Stomach (tissue), 9 donors: ENCODE results near the gene FZR1. TPM values are rescaled to one million over a fixed set of nuclear protein-coding genes. Genes with fewer than 3 reads are reported as not detected.

ENCODE experiments used
- DNase-seq, 2 donors: peaks; one replicate each; pipeline versions ENCODE4 v3.0.0 to v3.0.0-alpha.2; 2013 to 2019
- H3K27ac ChIP-seq, 5 donors: fragments of 200-600 bp in 4 of 5; sonication (generic) in 4 of 5; one replicate each; pipeline ENCODE4 v1.5.1; 2013 to 2019; ENCODE audit warnings: mild to moderate bottlenecking in 1 of 5, moderate library complexity in 1 of 5
- H3K27me3 ChIP-seq, 3 donors: fragments of 200-600 bp; sonication (generic); one replicate each; pipeline ENCODE4 v1.5.1; 2017 to 2019; ENCODE audit warnings: mixed run types in 1 of 3
- H3K36me3 ChIP-seq, 4 donors: fragments of 200-600 bp; sonication (generic); 1 replicate in 3 of 4; 2 replicates in 1 of 4; pipeline ENCODE4 v1.5.1; 2016 to 2019
- H3K4me1 ChIP-seq, 4 donors: fragments of 200-600 bp; sonication (generic); one replicate each; pipeline ENCODE4 v1.5.1; 2016 to 2019
- H3K4me3 ChIP-seq, 4 donors: fragments of 200-600 bp; sonication (generic) in 3 of 4; one replicate each; pipeline ENCODE4 v1.5.1; 2016 to 2019; ENCODE audit warnings: mild to moderate bottlenecking in 1 of 4
- H3K9me3 ChIP-seq, 4 donors: fragments of 200-600 bp; sonication (generic); one replicate each; pipeline ENCODE4 v1.5.1; 2016 to 2019
- EP300 ChIP-seq: sonication (generic); formaldehyde crosslinking; IDR thresholded peaks from one replicate; pipeline ENCODE4 v1.6.1; 2017; ENCODE audit warnings: antibody characterized with exemption
- POLR2A ChIP-seq, 4 donors: fragments of 450-650 bp; IDR thresholded peaks; one replicate each; pipeline ENCODE4 v1.6.1; 2016; ENCODE audit warnings: antibody characterized with exemption in 4 of 4, control low read depth in 2 of 4, mild to moderate bottlenecking in 1 of 4, moderate library complexity in 1 of 4
- POLR2AphosphoS5 ChIP-seq, 3 donors: sonication (generic); formaldehyde crosslinking; IDR thresholded peaks; one replicate each; pipeline ENCODE4 v1.6.1; 2016; ENCODE audit warnings: antibody characterized with exemption in 3 of 3
- WGBS, 5 donors: extraction: QIAGEN DNeasy Blood & Tissue Kit in 3 of 5; methylation state at CpG; one replicate each; pipeline versions ENCODE4 v1.1.5 to v1.1.7; 2013 to 2018; 5-methylcytosine and 5-hydroxymethylcytosine counted together
- intact Hi-C: fragments of 100-400 bp; cut with DNase I; formaldehyde crosslinking; loops from one replicate; pipeline ENCODE4 v1.15.1; 2023; ENCODE audit warnings: low total_unique reads
- polyA plus RNA-seq, 3 donors: library from polyadenylated mRNA; stranded (reverse); fragments of 200-250 nt; gene quantifications; one replicate each; pipeline ENCODE4 v1.2.3, GENCODE V29; 2013
- total RNA-seq, 5 donors: library from RNA; depleted of rRNA; stranded (reverse); fragments of >200 nt; gene quantifications; one replicate each; pipeline versions ENCODE4 v1.1.0 to v1.2.3, GENCODE V29; 2014 to 2016
- TF ChIP-seq, protein P1 (sequence below), 7 experiments: fragments of 450-650 bp in 4 of 7; fragments of 200-600 bp in 3 of 7; sonication (generic) in 3 of 7; IDR thresholded peaks; one replicate each; pipeline ENCODE4 v1.5.1; 2016 to 2019; ENCODE audit warnings: antibody characterized with exemption in 7 of 7, control low read depth in 2 of 7, mild to moderate bottlenecking in 1 of 7
- donor health status: healthy with polysubstance abuse.
- donor health status: Bipolar disorder and iron deficiency.
- donor health status: healthy.

Gene FZR1
- total and polyA plus RNA-seq, 8 donors, result 9.4 to 113 (median 21.3) TPM

GRCh38 chr19:3534375-3535234, 28.5 kb downstream of the FZR1 start:
- WGBS, 5 donors, result 84 to 94% (median 91%) methylated on average over 22 to 38 of the region's 38 CpGs
- TF ChIP-seq POLR2A (IDR thresholded peaks at IDR 0.05) (no peak), EP300 (no peak)
- TF ChIP-seq, protein P1, sequence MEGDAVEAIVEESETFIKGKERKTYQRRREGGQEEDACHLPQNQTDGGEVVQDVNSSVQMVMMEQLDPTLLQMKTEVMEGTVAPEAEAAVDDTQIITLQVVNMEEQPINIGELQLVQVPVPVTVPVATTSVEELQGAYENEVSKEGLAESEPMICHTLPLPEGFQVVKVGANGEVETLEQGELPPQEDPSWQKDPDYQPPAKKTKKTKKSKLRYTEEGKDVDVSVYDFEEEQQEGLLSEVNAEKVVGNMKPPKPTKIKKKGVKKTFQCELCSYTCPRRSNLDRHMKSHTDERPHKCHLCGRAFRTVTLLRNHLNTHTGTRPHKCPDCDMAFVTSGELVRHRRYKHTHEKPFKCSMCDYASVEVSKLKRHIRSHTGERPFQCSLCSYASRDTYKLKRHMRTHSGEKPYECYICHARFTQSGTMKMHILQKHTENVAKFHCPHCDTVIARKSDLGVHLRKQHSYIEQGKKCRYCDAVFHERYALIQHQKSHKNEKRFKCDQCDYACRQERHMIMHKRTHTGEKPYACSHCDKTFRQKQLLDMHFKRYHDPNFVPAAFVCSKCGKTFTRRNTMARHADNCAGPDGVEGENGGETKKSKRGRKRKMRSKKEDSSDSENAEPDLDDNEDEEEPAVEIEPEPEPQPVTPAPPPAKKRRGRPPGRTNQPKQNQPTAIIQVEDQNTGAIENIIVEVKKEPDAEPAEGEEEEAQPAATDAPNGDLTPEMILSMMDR (IDR thresholded peaks at IDR 0.05), result no peak
- DNase-seq, result no peak
- Histone ChIP-seq H3K27ac (no peak overlapping the region), H3K27me3 (no peaks in the 10 kb centered on the region), H3K4me3 (no peak overlapping the region), H3K9me3 (no peaks in the 10 kb centered on the region), H3K4me1 (peaks cover 0 to 5% (median 0%) of the 10 kb centered on the region in 4 donors), H3K36me3 (peaks cover 52 to 84% (median 80%) of the 10 kb centered on the region in 4 donors)
- intact Hi-C loops, result no loop called here

GRCh38 chr19:3535235-3535535, 29.1 kb downstream of the FZR1 start:
- no peak overlapping the region for H3K27ac ChIP-seq
- TF ChIP-seq, protein P1 (IDR thresholded peaks at IDR 0.05), result no peak
- TF ChIP-seq POLR2A (IDR thresholded peaks at IDR 0.05), result no peak
- no peak for TF ChIP-seq EP300
- TF ChIP-seq POLR2AphosphoS5 (IDR thresholded peaks at IDR 0.05), result no peak
- H3K36me3 ChIP-seq, result peaks cover 50 to 86% (median 80%) of the 10 kb centered on the region in 4 donors
- no peaks in the 10 kb centered on the region for H3K27me3 ChIP-seq
- no peak for DNase-seq
- H3K4me1 ChIP-seq, result peaks cover 0 to 5% (median 0%) of the 10 kb centered on the region in 4 donors
- no peaks in the 10 kb centered on the region for H3K9me3 ChIP-seq
- intact Hi-C loops, result no loop called here
- no peak overlapping the region for H3K4me3 ChIP-seq
- 89 to 93% (median 91%) methylated on average over 6 to 9 of the region's 9 CpGs; no CpG with 5 or more reads in 1 of the 5 donors for WGBS, 5 donors

GRCh38 chr19:3535563-3535965, 29.5 kb downstream of the FZR1 start:
- peaks cover 49 to 86% (median 77%) of the 10 kb centered on the region in 4 donors for H3K36me3 ChIP-seq
- no peaks in the 10 kb centered on the region for H3K27me3 ChIP-seq
- H3K27ac ChIP-seq, result peak overlapping the region in 1 of 5 donors; percentile 8
- TF ChIP-seq EP300 (no peak), POLR2A (IDR thresholded peaks at IDR 0.05) (no peak), POLR2AphosphoS5 (IDR thresholded peaks at IDR 0.05) (no peak)
- TF ChIP-seq, protein P1 (IDR thresholded peaks at IDR 0.05), result no peak
- H3K4me1 ChIP-seq, result peaks cover 0 to 5% (median 0%) of the 10 kb centered on the region in 4 donors
- intact Hi-C loops, result no loop called here
- H3K9me3 ChIP-seq, result no peaks in the 10 kb centered on the region
- H3K4me3 ChIP-seq, result no peak overlapping the region
- no peak for DNase-seq
- WGBS, 5 donors, result 88 to 94% (median 91%) methylated on average over 12 to 14 of the region's 14 CpGs

GRCh38 chr19:3535981-3536380, 29.9 kb downstream of the FZR1 start:
- no peaks in the 10 kb centered on the region for H3K27me3 ChIP-seq
- WGBS, 5 donors, result 79 to 95% (median 87%) methylated on average over 7 to 10 of the region's 10 CpGs
- H3K4me3 ChIP-seq, result no peak overlapping the region
- intact Hi-C loops, result no loop called here
- TF ChIP-seq POLR2AphosphoS5 (IDR thresholded peaks at IDR 0.05) (no peak), EP300 (no peak), POLR2A (IDR thresholded peaks at IDR 0.05) (no peak)
- TF ChIP-seq, protein P1 (IDR thresholded peaks at IDR 0.05), result no peak
- no peak for DNase-seq
- H3K27ac ChIP-seq, result peak overlapping the region in 1 of 5 donors; percentile 8
- no peaks in the 10 kb centered on the region for H3K9me3 ChIP-seq
- peaks cover 46 to 82% (median 73%) of the 10 kb centered on the region in 4 donors for H3K36me3 ChIP-seq
- H3K4me1 ChIP-seq, result peaks cover 0 to 5% (median 0%) of the 10 kb centered on the region in 4 donors
